ENCODE measurements around the gene MPP3. TPM values are rescaled to one million over a fixed set of nuclear protein-coding genes. Genes with fewer than 3 reads are reported as not detected.

The MPP3 gene
- total and polyA plus RNA-seq, 2 of the 4 experiments (the other 2 are of a cell fraction) = 5.7 to 11.9 TPM

DNA sequence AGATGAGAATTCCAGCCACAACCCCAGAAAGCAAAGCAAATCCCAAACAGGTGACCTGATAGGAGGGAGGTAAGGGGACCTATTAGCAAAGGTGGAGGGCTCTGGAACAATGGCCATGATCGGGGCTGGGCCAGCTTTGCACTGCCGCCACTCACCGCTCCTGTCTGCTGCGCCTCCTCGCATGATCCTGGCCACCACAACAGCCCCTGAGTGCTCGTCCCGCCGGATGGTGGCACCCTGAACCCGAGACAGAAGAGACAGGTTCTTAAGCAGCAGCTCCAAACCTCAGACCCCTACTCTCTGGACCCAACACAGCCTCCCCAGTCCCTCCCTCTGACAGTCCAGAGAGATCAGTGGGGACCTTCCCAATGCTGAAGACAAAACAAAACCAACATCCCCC, 5.3 kb downstream of the MPP3 start:
- no peak overlapping the region for H4K91ac ChIP-seq (ENCODE audit: insufficient read depth, low read depth, low read length)
- H2BK20ac ChIP-seq (ENCODE audit: low read depth, low read length) = no peak overlapping the region
- no peak overlapping the region for H3K9ac ChIP-seq (ENCODE audit: low read depth, low read length)
- H2AK5ac ChIP-seq (ENCODE audit: low read depth, low read length) = no peak overlapping the region
- H3K23ac ChIP-seq (ENCODE audit: low read depth, low read length) = no peak overlapping the region
- 100% methylated on average over 2 of the region's 9 CpGs; no CpG with 5 or more reads in 1 of the 2 experiments for WGBS, 2 experiments (ENCODE audit: extremely low coverage in 2 of 2, insufficient read length in 1 of 2)
- BruUV-seq (replicated peaks) = no TSS peak
- no peak overlapping the region for H4K5ac ChIP-seq (ENCODE audit: low read depth, low read length)
- no peak overlapping the region for H2BK5ac ChIP-seq (ENCODE audit: low read depth, low read length, poor library complexity, severe bottlenecking)
- no peak overlapping the region for H3K14ac ChIP-seq (replicated peaks; ENCODE audit: low read depth, low read length)
- in situ Hi-C loops (cut with MboI; ENCODE audit: low sequenced_read_pairs) = no loop called here
- no peaks in the 10 kb centered on the region for H4K20me1 ChIP-seq (ENCODE audit: insufficient read depth, low read length)
- no peak overlapping the region for H2AFZ ChIP-seq (replicated peaks; ENCODE audit: low read length, poor library complexity)
- no peak overlapping the region for H3K4ac ChIP-seq (ENCODE audit: low read depth, low read length)
- CTCF ChIA-PET = no interaction called here
- H3K9me3 ChIP-seq (ENCODE audit: control insufficient read depth, insufficient read depth, low read length) = no peaks in the 10 kb centered on the region
- H3K4me1 ChIP-seq (ENCODE audit: control insufficient read depth, insufficient read depth, low read length) = peaks cover 8% of the 10 kb centered on the region
- no peak overlapping the region for H3K18ac ChIP-seq (ENCODE audit: low read depth, low read length)
- H3K9me1 ChIP-seq (ENCODE audit: insufficient read depth, low read length) = peaks cover 11% of the 10 kb centered on the region; the same call in 1 of the 2 replicates
- H3K27ac ChIP-seq (ENCODE audit: insufficient read depth, low read length) = no peak overlapping the region
- intact Hi-C loops (cut with micrococcal nuclease) = no loop called here
- POLR2A ChIA-PET (ENCODE audit: unreplicated experiment) = no interaction called here
- ATAC-seq (ENCODE audit: low read depth) (no peak), DNase-seq (no peak)
- dilution Hi-C loops (cut with HindIII; ENCODE audit: low sequenced_read_pairs, unreplicated experiment) = no loop called here
- no peak overlapping the region for H2BK15ac ChIP-seq (ENCODE audit: low read depth, low read length)
- H3K36me3 ChIP-seq (ENCODE audit: control insufficient read depth, insufficient read depth, low read length) = peaks cover 31% of the 10 kb centered on the region
- H3K27me3 ChIP-seq (ENCODE audit: control insufficient read depth, insufficient read depth, low read length) = no peaks in the 10 kb centered on the region
- H3K56ac ChIP-seq (ENCODE audit: extremely low read depth, insufficient read depth, low read length) = no peak overlapping the region
- peaks cover 11 to 55% of the 10 kb centered on the region in 2 experiments for H3K79me1 ChIP-seq (ENCODE audit: low read depth in 1 of 2, low read length in 2 of 2)
- no peak overlapping the region for H2BK120ac ChIP-seq (ENCODE audit: low read depth, low read length)
- TF ChIP-seq NFE2L2 (IDR thresholded peaks at IDR 0.05; ENCODE audit: low read depth, low read length) (no peak), RCOR1 (IDR thresholded peaks at IDR 0.05; ENCODE audit: insufficient replicate concordance, low read length) (no peak), CEBPB (IDR thresholded peaks at IDR 0.05; ENCODE audit: low read depth, low read length) (no peak), SMC3 (IDR thresholded peaks at IDR 0.05; ENCODE audit: low read depth, low read length) (no peak), FOS (IDR thresholded peaks at IDR 0.05; ENCODE audit: low read depth, low read length) (no peak), BHLHE40 (IDR thresholded peaks at IDR 0.05; ENCODE audit: low read depth, low read length) (no peak), MXI1 (IDR thresholded peaks at IDR 0.05; ENCODE audit: borderline replicate concordance, low read depth, low read length) (no peak), RFX5 (IDR thresholded peaks at IDR 0.05; ENCODE audit: low read depth, low read length) (no peak), MAZ (IDR thresholded peaks at IDR 0.05; ENCODE audit: borderline replicate concordance, low read depth, low read length) (no peak), RAD21 (IDR thresholded peaks at IDR 0.05; ENCODE audit: low read length) (no peak), CHD1 (IDR thresholded peaks at IDR 0.05; ENCODE audit: low read depth, low read length) (no peak), MAFK (IDR thresholded peaks at IDR 0.05; ENCODE audit: low read depth, low read length) (no peak)
- TF ChIP-seq, protein P1, sequence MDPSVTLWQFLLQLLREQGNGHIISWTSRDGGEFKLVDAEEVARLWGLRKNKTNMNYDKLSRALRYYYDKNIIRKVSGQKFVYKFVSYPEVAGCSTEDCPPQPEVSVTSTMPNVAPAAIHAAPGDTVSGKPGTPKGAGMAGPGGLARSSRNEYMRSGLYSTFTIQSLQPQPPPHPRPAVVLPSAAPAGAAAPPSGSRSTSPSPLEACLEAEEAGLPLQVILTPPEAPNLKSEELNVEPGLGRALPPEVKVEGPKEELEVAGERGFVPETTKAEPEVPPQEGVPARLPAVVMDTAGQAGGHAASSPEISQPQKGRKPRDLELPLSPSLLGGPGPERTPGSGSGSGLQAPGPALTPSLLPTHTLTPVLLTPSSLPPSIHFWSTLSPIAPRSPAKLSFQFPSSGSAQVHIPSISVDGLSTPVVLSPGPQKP (IDR thresholded peaks at IDR 0.05; ENCODE audit: borderline replicate concordance, low read depth, low read length) = no peak
- TF ChIP-seq, protein P2, sequence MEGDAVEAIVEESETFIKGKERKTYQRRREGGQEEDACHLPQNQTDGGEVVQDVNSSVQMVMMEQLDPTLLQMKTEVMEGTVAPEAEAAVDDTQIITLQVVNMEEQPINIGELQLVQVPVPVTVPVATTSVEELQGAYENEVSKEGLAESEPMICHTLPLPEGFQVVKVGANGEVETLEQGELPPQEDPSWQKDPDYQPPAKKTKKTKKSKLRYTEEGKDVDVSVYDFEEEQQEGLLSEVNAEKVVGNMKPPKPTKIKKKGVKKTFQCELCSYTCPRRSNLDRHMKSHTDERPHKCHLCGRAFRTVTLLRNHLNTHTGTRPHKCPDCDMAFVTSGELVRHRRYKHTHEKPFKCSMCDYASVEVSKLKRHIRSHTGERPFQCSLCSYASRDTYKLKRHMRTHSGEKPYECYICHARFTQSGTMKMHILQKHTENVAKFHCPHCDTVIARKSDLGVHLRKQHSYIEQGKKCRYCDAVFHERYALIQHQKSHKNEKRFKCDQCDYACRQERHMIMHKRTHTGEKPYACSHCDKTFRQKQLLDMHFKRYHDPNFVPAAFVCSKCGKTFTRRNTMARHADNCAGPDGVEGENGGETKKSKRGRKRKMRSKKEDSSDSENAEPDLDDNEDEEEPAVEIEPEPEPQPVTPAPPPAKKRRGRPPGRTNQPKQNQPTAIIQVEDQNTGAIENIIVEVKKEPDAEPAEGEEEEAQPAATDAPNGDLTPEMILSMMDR (conservative IDR thresholded peaks at IDR 0.05; ENCODE audit: low read depth, low read length) = no peak
- TF ChIP-seq, protein P3, sequence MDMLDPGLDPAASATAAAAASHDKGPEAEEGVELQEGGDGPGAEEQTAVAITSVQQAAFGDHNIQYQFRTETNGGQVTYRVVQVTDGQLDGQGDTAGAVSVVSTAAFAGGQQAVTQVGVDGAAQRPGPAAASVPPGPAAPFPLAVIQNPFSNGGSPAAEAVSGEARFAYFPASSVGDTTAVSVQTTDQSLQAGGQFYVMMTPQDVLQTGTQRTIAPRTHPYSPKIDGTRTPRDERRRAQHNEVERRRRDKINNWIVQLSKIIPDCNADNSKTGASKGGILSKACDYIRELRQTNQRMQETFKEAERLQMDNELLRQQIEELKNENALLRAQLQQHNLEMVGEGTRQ (IDR thresholded peaks at IDR 0.05; ENCODE audit: low read depth, low read length) = no peak
- H4K8ac ChIP-seq (ENCODE audit: low read depth in 2 of 2, low read length in 2 of 2) = no peak overlapping the region
- no peak overlapping the region for H3K4me2 ChIP-seq (ENCODE audit: low read depth, low read length)
- no peak overlapping the region for H3K4me3 ChIP-seq (ENCODE audit: insufficient read depth, low read depth, low read length)
- H2AK9ac ChIP-seq (replicated peaks; ENCODE audit: low read depth, low read length, poor library complexity) = no peak overlapping the region
